ENCODE results near the gene MAPT.

The MAPT gene

GRCh38 chr17:45977976-45978626 is 83.7 kb downstream of the MAPT start:
- no peak for TF ChIP-seq CTCF (IDR thresholded peaks at IDR 0.05; ENCODE audit: low read depth, low read length)

GRCh38 chr17:45979137-45979536 is 84.8 kb downstream of the MAPT start:
- no peak for TF ChIP-seq CTCF (IDR thresholded peaks at IDR 0.05; ENCODE audit: low read depth, low read length)
- DNase-seq (ENCODE audit: extremely low read depth, low read depth) = no peak

More at GRCh38 chr17:45977976-45978626, 83.7 kb downstream of the MAPT start:
- no peak for DNase-seq (ENCODE audit: extremely low read depth, low read depth)

- no peak for DNase-seq (ENCODE audit: extremely low read depth, low read depth)
- TF ChIP-seq CTCF (IDR thresholded peaks at IDR 0.05; ENCODE audit: low read depth, low read length) = no peak
Observed at GRCh38 chr17:45980855-45981254, 86.5 kb downstream of the MAPT start.

- no peak for TF ChIP-seq CTCF (IDR thresholded peaks at IDR 0.05; ENCODE audit: low read depth, low read length)
- DNase-seq (ENCODE audit: extremely low read depth, low read depth) = no peak
Observed at GRCh38 chr17:45981306-45981705, 87.0 kb downstream of the MAPT start.

- no peak for TF ChIP-seq CTCF (IDR thresholded peaks at IDR 0.05; ENCODE audit: low read depth, low read length)
- DNase-seq (ENCODE audit: extremely low read depth, low read depth) = no peak
Observed at GRCh38 chr17:45982791-45983613, 88.6 kb downstream of the MAPT start.

GRCh38 chr17:45983614-45984310 is 89.4 kb downstream of the MAPT start:
- TF ChIP-seq CTCF (IDR thresholded peaks at IDR 0.05; ENCODE audit: low read depth, low read length) = no peak
- DNase-seq (ENCODE audit: extremely low read depth, low read depth) = no peak

GRCh38 chr17:45984368-45984767 is 90.0 kb downstream of the MAPT start:
- DNase-seq (ENCODE audit: extremely low read depth, low read depth) = no peak
- TF ChIP-seq CTCF (IDR thresholded peaks at IDR 0.05; ENCODE audit: low read depth, low read length) = no peak
